GM12878 (cell line): Measurements from ENCODE around the gene RBKS. TPM values are rescaled to one million over a fixed set of nuclear protein-coding genes. Genes with fewer than 3 reads are reported as not detected.

ENCODE experiments used
- ATAC-seq: fragments of 200-7000 bp; cut with Tn5 transposase; 3 replicates; pipeline ENCODE4 v1.9.1; 2020; ENCODE audit warnings: mild to moderate bottlenecking, moderate library complexity
- BruUV-seq: library from RNA; stranded (reverse); fragments of 400-500 nt; replicated peaks from 2 replicates; lab custom pipeline; 2021; lab: Mats Ljungman, UMichigan
- CTCF ChIA-PET: fragments of 300-600 bp; sonication (Branson Sonifier 250); formaldehyde crosslinking; extraction: SDS; loops from one replicate; lab custom pipeline; 2021; ENCODE audit warnings: inconsistent platforms; lab: Yijun Ruan, JAX
- POLR2A ChIA-PET: fragments of 350-600 bp; formaldehyde crosslinking; extraction: SDS; loops from one replicate; lab custom pipeline; 2021; ENCODE audit warnings: inconsistent platforms; lab: Charles Lee
- RAD21 ChIA-PET: fragments of 300-600 bp; sonication (Branson Sonifier 250); formaldehyde crosslinking; loops from one replicate; lab custom pipeline; 2023; ENCODE audit warnings: antibody characterized with exemption; ENCODE audit not compliant: unreplicated experiment; lab: Charles Lee
- SMC1A ChIA-PET: fragments of 300-600 bp; sonication (Branson Sonifier 250); formaldehyde crosslinking; loops from one replicate; lab custom pipeline; 2023; ENCODE audit not compliant: unreplicated experiment, uncharacterized antibody; lab: Charles Lee
- DNase-seq: peaks from one replicate; pipeline ENCODE4 v3.0.0-alpha.2; 2011; ENCODE audit warnings: low read depth, low spot score
- FAIRE-seq: peaks from 3 replicates; lab custom pipeline; 2011; peaks lifted over from hg19 to GRCh38; lab: Jason Lieb, UNC
- H2AFZ ChIP-seq: 2 replicates; pipeline ENCODE4 v1.6.0; 2011; ENCODE audit warnings: low read depth, low read length, control low read depth; ENCODE audit not compliant: control insufficient read depth
- H3K27ac ChIP-seq: 2 replicates; pipeline ENCODE4 v1.5.1; 2011; ENCODE audit warnings: control low read depth; ENCODE audit not compliant: control insufficient read depth, insufficient read depth
- H3K27me3 ChIP-seq, 2 experiments: replicated peaks in 1 of 2; 2 replicates each; pipeline versions ENCODE4 v1.6.0 to v1.6.1; 2011; ENCODE audit warnings: low read length in 1 of 2; ENCODE audit not compliant: control insufficient read depth in 2 of 2, insufficient read depth in 2 of 2
- H3K36me3 ChIP-seq, 2 experiments: 2 replicates each; pipeline ENCODE4 v1.5.1; 2011; ENCODE audit warnings: low read length in 1 of 2; ENCODE audit not compliant: control insufficient read depth in 2 of 2, insufficient read depth in 2 of 2
- H3K4me1 ChIP-seq: 2 replicates; pipeline ENCODE4 v1.6.1; 2011; ENCODE audit warnings: mild to moderate bottlenecking, low read length, moderate library complexity, mixed read lengths; ENCODE audit not compliant: control insufficient read depth, insufficient read depth
- H3K4me2 ChIP-seq: 2 replicates; pipeline ENCODE4 v1.6.0; 2011; ENCODE audit warnings: control low read depth; ENCODE audit not compliant: control insufficient read depth, insufficient read depth
- H3K4me3 ChIP-seq: fragments of 200-600 bp; sonication (generic); 2 replicates; pipeline ENCODE4 v1.5.1; 2016
- H3K79me2 ChIP-seq: 2 replicates; pipeline ENCODE4 v1.6.0; 2011; ENCODE audit warnings: low read length; ENCODE audit not compliant: control insufficient read depth, insufficient read depth
- H3K9ac ChIP-seq: 2 replicates; pipeline ENCODE4 v1.8.0; 2011; ENCODE audit warnings: low read length, control low read depth, mixed read lengths; ENCODE audit not compliant: control insufficient read depth, insufficient read depth
- H3K9me3 ChIP-seq: replicated peaks from 3 replicates; pipeline ENCODE4 v1.5.1; 2011; ENCODE audit warnings: mild to moderate bottlenecking, low read length; ENCODE audit not compliant: control insufficient read depth, insufficient read depth
- H4K20me1 ChIP-seq: 2 replicates; pipeline ENCODE4 v1.6.0; 2011; ENCODE audit not compliant: control insufficient read depth, insufficient read depth
- EED ChIP-seq: sonication (generic); IDR thresholded peaks from 2 replicates; pipeline ENCODE4 v1.6.1; 2016; ENCODE audit warnings: antibody characterized with exemption, low read depth
- ESRRA ChIP-seq: IDR thresholded peaks from 2 replicates; pipeline ENCODE4 v1.6.1; 2012; ENCODE audit warnings: mild to moderate bottlenecking, low read length, improper control_type of control experiment
- MEF2B ChIP-seq: fragments of 450-650 bp; IDR thresholded peaks from 2 replicates; pipeline ENCODE4 v1.6.1; 2018; ENCODE audit warnings: mild to moderate bottlenecking, moderate library complexity; ENCODE audit not compliant: partially characterized antibody, poor library complexity, severe bottlenecking
- MXI1 ChIP-seq: fragments of 150-350 bp; IDR thresholded peaks from 2 replicates; pipeline ENCODE4 v1.6.1; 2011; ENCODE audit warnings: low read depth, mild to moderate bottlenecking, inconsistent platforms, low read length, improper control_type of control experiment
- NBN ChIP-seq: fragments of 450-650 bp; IDR thresholded peaks from 2 replicates; pipeline ENCODE4 v1.6.1; 2016
- NKRF ChIP-seq: fragments of 450-650 bp; conservative IDR thresholded peaks from 2 replicates; pipeline ENCODE4 v1.6.1; 2017; ENCODE audit warnings: mild to moderate bottlenecking, moderate library complexity
- YBX1 ChIP-seq: fragments of 450-650 bp; IDR thresholded peaks from 2 replicates; pipeline ENCODE4 v1.6.1; 2016; ENCODE audit warnings: antibody characterized with exemption
- WGBS: methylation state at CpG from one replicate; pipeline ENCODE4 v1.1.6; 2016; ENCODE audit warnings: low lambda C conversion rate; ENCODE audit not compliant: insufficient replicate concordance, insufficient coverage; ENCODE audit errors: missing lambda C conversion rate; 5-methylcytosine and 5-hydroxymethylcytosine counted together
- in situ Hi-C: fragments of 300-500 bp; cut with MboI; formaldehyde crosslinking; loops from 9 replicates; pipeline ENCODE4 v1.14.3; 2018; ENCODE audit warnings: mixed read lengths
- intact Hi-C: fragments of 100-400 bp; cut with micrococcal nuclease; formaldehyde crosslinking; loops from one replicate; pipeline ENCODE4 v1.14.2; 2022; ENCODE audit not compliant: unreplicated experiment
- polyA plus RNA-seq, 11 experiments: library from polyadenylated mRNA; depleted of rRNA in 4 of 11; unstranded in 6 of 11; stranded (reverse) in 5 of 11; fragments of >200 nt; fragmentation: Nextera tagmentation in 4 of 11; fragmentation: Illumina TruSeq in 1 of 11; extraction: Ambion mirVana in 4 of 11; extraction: Trizol in 1 of 11; gene quantifications; 1 replicate in 1 of 11; 2 replicates in 10 of 11; pipeline versions ENCODE4 v1.2.1 to v1.2.3, GENCODE V29; 2011 to 2016; ENCODE audit warnings: inconsistent platforms in 2 of 11, missing spikeins in 2 of 11, low read depth in 1 of 11
- total RNA-seq, 4 experiments: library from RNA; depleted of rRNA in 3 of 4; stranded (reverse); fragments of >200 nt in 3 of 4; fragmentation: Illumina TruSeq in 1 of 4; extraction: Trizol in 1 of 4; gene quantifications; 2 replicates each; pipeline versions ENCODE4 v1.2.1 to v1.2.3, GENCODE V29; 2013 to 2021
- TF ChIP-seq, protein P1 (sequence below): fragments of 450-650 bp; IDR thresholded peaks from 2 replicates; pipeline ENCODE4 v1.6.1; 2018; ENCODE audit warnings: borderline replicate concordance, mild to moderate bottlenecking; ENCODE audit not compliant: partially characterized antibody
- TF ChIP-seq, protein P2 (sequence below): IDR thresholded peaks from 2 replicates; pipeline ENCODE4 v1.6.1; 2011; ENCODE audit warnings: low read depth, mild to moderate bottlenecking, low read length, moderate library complexity, borderline replicate concordance; ENCODE audit errors: extremely low read depth

Gene RBKS
- total and polyA plus RNA-seq, 10 of the 15 experiments (the other 5 are each of a cell fraction or from before 2014, with no cell fraction given), result 0.39 to 1.8 (median 1.0) TPM

DNA sequence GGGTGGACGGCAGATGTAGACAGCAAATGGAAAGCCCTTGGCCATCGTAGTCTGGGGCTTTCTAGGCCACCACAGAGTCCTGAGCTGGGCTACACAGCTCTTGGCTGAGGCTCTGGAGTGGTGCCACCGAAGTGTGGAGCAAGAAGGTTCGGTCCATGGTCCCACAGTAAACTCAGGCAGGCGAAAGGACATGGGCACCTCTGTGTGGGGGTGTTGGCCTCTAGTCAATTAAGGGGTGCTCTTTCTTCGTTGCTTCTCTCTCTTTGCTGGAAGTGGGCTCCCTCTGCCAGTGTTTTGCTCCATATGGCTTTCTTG is 153.3 kb downstream of the RBKS start:
- DNase-seq (no peak), ATAC-seq (no peak), FAIRE-seq (no peak)
- intact Hi-C loops, result no loop called here
- TF ChIP-seq MEF2B (no peak), ESRRA (no peak), EED (no peak), MXI1 (no peak)
- no peak overlapping the region for H3K27ac ChIP-seq
- no TSS peak for BruUV-seq
- ChIA-PET RAD21 (no interaction called here), POLR2A (no interaction called here), CTCF (interaction anchor here (2.4 kb wide), 1 partner anchor 13 kb away, joined by 7 read pairs; no protein-coding TSS in a partner anchor), SMC1A (no interaction called here)
- H3K36me3 ChIP-seq, result no peaks in the 10 kb centered on the region
- no peaks in the 10 kb centered on the region for H3K79me2 ChIP-seq
- 43% methylated on average over 6 of the region's 6 CpGs for WGBS
- H2AFZ ChIP-seq, result no peak overlapping the region
- no peaks in the 10 kb centered on the region for H3K4me1 ChIP-seq
- H3K4me3 ChIP-seq, result no peak overlapping the region
- in situ Hi-C loops, result no loop called here
- no peaks in the 10 kb centered on the region for H4K20me1 ChIP-seq
- no peaks in the 10 kb centered on the region; the same call in 2 of the 3 replicates for H3K9me3 ChIP-seq
- peaks cover 2 to 11% of the 10 kb centered on the region in 2 experiments for H3K27me3 ChIP-seq
- no peak overlapping the region for H3K4me2 ChIP-seq
- no peak overlapping the region for H3K9ac ChIP-seq

GRCh38 chr2:27736031-27736889 is 153.9 kb downstream of the RBKS start:
- Histone ChIP-seq H3K4me3 (no peak overlapping the region), H3K27me3 (peaks cover 2 to 11% of the 10 kb centered on the region in 2 experiments), H3K4me1 (no peaks in the 10 kb centered on the region), H4K20me1 (no peaks in the 10 kb centered on the region), H3K79me2 (no peaks in the 10 kb centered on the region), H3K36me3 (no peaks in the 10 kb centered on the region), H3K9me3 (no peaks in the 10 kb centered on the region; the same call in 2 of the 3 replicates), H2AFZ (peak overlapping the region; percentile 51; the same call in 1 of the 2 replicates), H3K9ac (no peak overlapping the region), H3K27ac (no peak overlapping the region), H3K4me2 (peak overlapping the region; percentile 54; the same call in 1 of the 2 replicates)
- no TSS peak for BruUV-seq
- intact Hi-C loops, result no loop called here
- ChIA-PET SMC1A (no interaction called here), CTCF (interaction anchor here (2.4 kb wide), 1 partner anchor 12 kb away, joined by 7 read pairs; no protein-coding TSS in a partner anchor), RAD21 (no interaction called here), POLR2A (no interaction called here)
- no peak for FAIRE-seq
- ATAC-seq, result no peak
- WGBS, result 60% methylated on average over 10 of the region's 10 CpGs
- no peak for DNase-seq
- in situ Hi-C loops, result no loop called here
- TF ChIP-seq NBN (no peak), NKRF (no peak), YBX1 (no peak)
- TF ChIP-seq, protein P1, sequence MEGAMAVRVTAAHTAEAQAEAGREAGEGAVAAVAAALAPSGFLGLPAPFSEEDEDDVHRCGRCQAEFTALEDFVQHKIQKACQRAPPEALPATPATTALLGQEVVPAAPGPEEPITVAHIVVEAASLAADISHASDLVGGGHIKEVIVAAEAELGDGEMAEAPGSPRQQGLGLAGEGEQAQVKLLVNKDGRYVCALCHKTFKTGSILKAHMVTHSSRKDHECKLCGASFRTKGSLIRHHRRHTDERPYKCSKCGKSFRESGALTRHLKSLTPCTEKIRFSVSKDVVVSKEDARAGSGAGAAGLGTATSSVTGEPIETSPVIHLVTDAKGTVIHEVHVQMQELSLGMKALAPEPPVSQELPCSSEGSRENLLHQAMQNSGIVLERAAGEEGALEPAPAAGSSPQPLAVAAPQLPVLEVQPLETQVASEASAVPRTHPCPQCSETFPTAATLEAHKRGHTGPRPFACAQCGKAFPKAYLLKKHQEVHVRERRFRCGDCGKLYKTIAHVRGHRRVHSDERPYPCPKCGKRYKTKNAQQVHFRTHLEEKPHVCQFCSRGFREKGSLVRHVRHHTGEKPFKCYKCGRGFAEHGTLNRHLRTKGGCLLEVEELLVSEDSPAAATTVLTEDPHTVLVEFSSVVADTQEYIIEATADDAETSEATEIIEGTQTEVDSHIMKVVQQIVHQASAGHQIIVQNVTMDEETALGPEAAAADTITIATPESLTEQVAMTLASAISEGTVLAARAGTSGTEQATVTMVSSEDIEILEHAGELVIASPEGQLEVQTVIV, result no peak
- TF ChIP-seq, protein P2, sequence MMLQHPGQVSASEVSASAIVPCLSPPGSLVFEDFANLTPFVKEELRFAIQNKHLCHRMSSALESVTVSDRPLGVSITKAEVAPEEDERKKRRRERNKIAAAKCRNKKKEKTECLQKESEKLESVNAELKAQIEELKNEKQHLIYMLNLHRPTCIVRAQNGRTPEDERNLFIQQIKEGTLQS, result no peak
